Colon (tissue), 2 donors: ENCODE data around the gene NCOA3.

Experiments used
- FAIRE-seq: peaks from 2 replicates; lab custom pipeline; 2012; peaks lifted over from hg19 to GRCh38; lab: Jason Lieb, UNC
- donor health status: control.
- donor health status: control.

Gene NCOA3

GRCh38 chr20:47667531-47668312 lies 166.0 kb downstream of the NCOA3 start:
- FAIRE-seq = no peak

- FAIRE-seq = no peak
These were observed 166.8 kb downstream of the NCOA3 start for GRCh38 chr20:47668313-47669151.

- no peak for FAIRE-seq
These were observed 167.4 kb downstream of the NCOA3 start for GRCh38 chr20:47669152-47669425.

GRCh38 chr20:47669489-47669888 lies 167.8 kb downstream of the NCOA3 start:
- FAIRE-seq = no peak

- no peak for FAIRE-seq
These were observed 168.5 kb downstream of the NCOA3 start for GRCh38 chr20:47669927-47670890.

GRCh38 chr20:47670913-47671312 lies 169.2 kb downstream of the NCOA3 start:
- FAIRE-seq = no peak

- FAIRE-seq = no peak
These were observed 170.5 kb downstream of the NCOA3 start for GRCh38 chr20:47672166-47672565.

GRCh38 chr20:47672886-47673670 lies 171.4 kb downstream of the NCOA3 start:
- FAIRE-seq = no peak

- FAIRE-seq = no peak
These were observed 171.9 kb downstream of the NCOA3 start for GRCh38 chr20:47673671-47673955.

GRCh38 chr20:47674145-47674544 lies 172.5 kb downstream of the NCOA3 start:
- FAIRE-seq = no peak

GRCh38 chr20:47674686-47675085 lies 173.0 kb downstream of the NCOA3 start:
- no peak for FAIRE-seq

- FAIRE-seq = no peak
These were observed 173.8 kb downstream of the NCOA3 start for GRCh38 chr20:47675190-47676142.

- FAIRE-seq = no peak
These were observed 174.6 kb downstream of the NCOA3 start for GRCh38 chr20:47676219-47676721.

- no peak for FAIRE-seq
These were observed 175.4 kb downstream of the NCOA3 start for GRCh38 chr20:47676912-47677634.

- no peak for FAIRE-seq
These were observed 176.2 kb downstream of the NCOA3 start for GRCh38 chr20:47677635-47678453.

GRCh38 chr20:47678536-47678935 lies 176.8 kb downstream of the NCOA3 start:
- FAIRE-seq = no peak

GRCh38 chr20:47679462-47679861 lies 177.8 kb downstream of the NCOA3 start:
- no peak for FAIRE-seq

GRCh38 chr20:47680804-47681529 lies 179.3 kb downstream of the NCOA3 start:
- no peak for FAIRE-seq
